VCaP (cell line): ENCODE results near the gene ARHGEF7.
"Not testable (repeated sequence)": the region's sequence is repeated elsewhere in the genome, so short reads cannot be mapped to it uniquely, and the experiment has no call there.

Source experiments
- H3K27ac ChIP-seq: fragments of 450-650 bp; 2 replicates; pipeline ENCODE4 v1.5.1; 2017
- CTCF ChIP-seq: fragments of 450-650 bp; conservative IDR thresholded peaks from 2 replicates; pipeline ENCODE4 v1.5.1; 2017; ENCODE audit warnings: mild to moderate bottlenecking, moderate library complexity

ARHGEF7 gene

GRCh38 chr13:111187960-111188541 lies 72.9 kb downstream of the ARHGEF7 start:
- no peak for TF ChIP-seq CTCF
- no peak overlapping the region for H3K27ac ChIP-seq

- not testable (repeated sequence) for H3K27ac ChIP-seq
Observed at GRCh38 chr13:111189064-111189505, 74.0 kb downstream of the ARHGEF7 start.

- not testable (repeated sequence) for H3K27ac ChIP-seq
Observed at GRCh38 chr13:111189516-111189915, 74.4 kb downstream of the ARHGEF7 start.

- H3K27ac ChIP-seq = not testable (repeated sequence)
Observed at GRCh38 chr13:111193223-111193622, 78.1 kb downstream of the ARHGEF7 start.

- H3K27ac ChIP-seq = not testable (repeated sequence)
Observed at GRCh38 chr13:111194651-111195050, 79.5 kb downstream of the ARHGEF7 start.

GRCh38 chr13:111198732-111199378 lies 83.7 kb downstream of the ARHGEF7 start:
- H3K27ac ChIP-seq = not testable (repeated sequence)

- TF ChIP-seq CTCF = no peak
- no peak overlapping the region for H3K27ac ChIP-seq
Observed at GRCh38 chr13:111201304-111201940, 86.3 kb downstream of the ARHGEF7 start.

- no peak for TF ChIP-seq CTCF
- H3K27ac ChIP-seq = no peak overlapping the region
Observed at GRCh38 chr13:111202156-111202621, 87.1 kb downstream of the ARHGEF7 start.

GRCh38 chr13:111202745-111203144 lies 87.6 kb downstream of the ARHGEF7 start:
- TF ChIP-seq CTCF = no peak
- no peak overlapping the region for H3K27ac ChIP-seq

- H3K27ac ChIP-seq = no peak overlapping the region
- no peak for TF ChIP-seq CTCF
Observed at GRCh38 chr13:111203736-111204389, 88.8 kb downstream of the ARHGEF7 start.
